LNCAP (cell line): ENCODE results near the gene TMA16.

Experiments used
- CTCF ChIP-seq: fragments of 450-650 bp; IDR thresholded peaks from 2 replicates; pipeline ENCODE4 v1.5.1; 2017; ENCODE audit warnings: mild to moderate bottlenecking

TMA16 gene

GRCh38 chr4:163540977-163541376, 46.5 kb downstream of the TMA16 start:
- no peak for TF ChIP-seq CTCF

- no peak for TF ChIP-seq CTCF
Measured at GRCh38 chr4:163542275-163542674, 47.8 kb downstream of the TMA16 start.

GRCh38 chr4:163544407-163545038, 50.0 kb downstream of the TMA16 start:
- peak; percentile 88 for TF ChIP-seq CTCF

- TF ChIP-seq CTCF: peak; percentile 62
Measured at GRCh38 chr4:163548481-163549243, 54.2 kb downstream of the TMA16 start.

GRCh38 chr4:163550869-163551267, 56.4 kb downstream of the TMA16 start:
- no peak for TF ChIP-seq CTCF

GRCh38 chr4:163553146-163553545, 58.7 kb downstream of the TMA16 start:
- TF ChIP-seq CTCF: no peak

GRCh38 chr4:163554870-163555465, 60.5 kb downstream of the TMA16 start:
- TF ChIP-seq CTCF: peak; percentile 77
